IPS-15b (cell line): ENCODE measurements around the gene DCUN1D2.

Source experiments
- H3K27me3 ChIP-seq: one replicate; pipeline ENCODE4 v1.6.1; 2013; ENCODE audit warnings: low read length; ENCODE audit not compliant: control insufficient read depth, insufficient read depth
- H3K36me3 ChIP-seq: one replicate; pipeline ENCODE4 v1.6.1; 2013; ENCODE audit warnings: low read length; ENCODE audit not compliant: control insufficient read depth, insufficient read depth
- H3K4me1 ChIP-seq: one replicate; pipeline ENCODE4 v1.6.1; 2013; ENCODE audit warnings: mild to moderate bottlenecking, low read length; ENCODE audit not compliant: control insufficient read depth, insufficient read depth
- H3K4me3 ChIP-seq: one replicate; pipeline ENCODE4 v1.5.1; 2013; ENCODE audit warnings: low read depth, low read length
- H3K9ac ChIP-seq: one replicate; pipeline ENCODE4 v1.6.1; 2013; ENCODE audit warnings: low read depth, mild to moderate bottlenecking, low read length
- H3K9me3 ChIP-seq: one replicate; pipeline ENCODE4 v1.6.1; 2013; ENCODE audit warnings: mild to moderate bottlenecking, low read length; ENCODE audit not compliant: control insufficient read depth, insufficient read depth

The DCUN1D2 gene

DNA sequence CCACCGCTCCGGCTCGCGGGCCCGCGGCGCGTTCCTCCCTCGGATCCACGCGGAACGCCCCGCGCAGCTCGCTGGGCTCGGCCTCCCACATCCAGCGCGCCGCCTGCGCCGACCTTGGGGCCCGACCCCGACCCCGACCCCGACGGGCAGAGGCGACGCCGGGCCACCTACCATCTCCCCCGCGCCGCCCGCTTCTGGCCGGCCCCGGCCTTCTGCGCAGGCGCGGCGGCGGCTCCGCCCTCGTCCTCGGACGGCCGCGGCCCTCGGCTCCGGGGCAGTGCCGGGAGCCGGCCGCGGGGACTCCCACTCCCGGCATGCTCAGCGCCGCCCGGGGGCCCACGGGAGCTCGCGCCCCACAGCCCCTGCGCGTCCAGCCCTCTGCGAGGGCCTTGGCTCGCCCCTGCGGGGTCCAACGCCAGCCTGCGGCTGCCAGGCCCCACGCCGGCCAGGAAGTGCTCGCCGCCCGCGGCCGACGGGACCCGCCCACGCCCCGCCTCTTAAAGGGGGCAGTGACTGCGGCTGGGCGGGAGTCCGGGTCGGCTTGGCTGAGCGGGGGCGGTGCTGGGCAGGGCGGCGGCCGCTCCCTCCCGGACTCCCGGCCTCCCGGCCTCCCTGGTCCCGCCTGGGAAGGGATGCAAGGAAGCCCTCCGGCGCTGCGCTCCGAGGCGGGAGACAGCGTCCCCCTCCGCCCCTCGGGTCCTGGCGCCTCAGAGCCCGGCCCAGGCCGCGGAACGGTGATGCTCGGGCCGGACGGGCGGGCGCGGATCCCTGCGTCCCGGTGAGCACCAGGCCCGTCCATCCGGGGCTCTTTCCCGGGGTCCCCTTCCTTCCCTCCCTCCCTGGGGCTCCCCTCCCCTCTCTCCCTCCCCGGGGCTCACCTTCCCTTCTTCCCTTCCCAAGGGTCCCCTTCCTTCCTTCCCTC is at the start of gene DCUN1D2:
Gene DCUN1D2 (minus strand): TSS at position 216 of the 922 bp plus-strand sequence. CDS start 42 bp downstream, at position 174.
- peak within 1 kb of the TSS; percentile 65 for H3K9ac ChIP-seq
- H3K4me1 ChIP-seq, result peaks cover 10% of the 10 kb centered on the region
- no peaks in the 10 kb centered on the region for H3K36me3 ChIP-seq
- no peaks in the 10 kb centered on the region for H3K9me3 ChIP-seq
- H3K4me3 ChIP-seq, result peak within 1 kb of the TSS; percentile 98
- no peaks in the 10 kb centered on the region for H3K27me3 ChIP-seq

DNA sequence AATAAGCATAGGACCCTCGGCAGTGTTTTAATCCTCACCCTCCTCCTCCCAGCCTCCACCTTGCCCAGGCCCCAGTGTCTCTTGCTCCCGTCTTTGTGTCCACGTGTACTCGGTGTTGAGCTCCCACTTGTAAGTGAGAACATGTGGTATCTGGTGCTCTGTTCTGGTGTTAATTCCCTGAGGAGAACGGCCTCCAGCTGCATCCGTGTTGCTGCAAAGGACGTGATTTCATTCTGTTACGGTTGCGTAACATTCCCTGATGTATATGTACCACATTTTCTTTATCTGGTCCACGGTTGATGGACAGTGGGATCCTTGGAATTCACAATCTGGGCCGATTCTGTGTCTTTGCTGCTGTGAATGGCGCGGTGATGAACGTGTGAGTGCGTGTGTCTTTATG is 49.3 kb upstream of the DCUN1D2 start:
- Histone ChIP-seq H3K36me3 (peaks cover 8% of the 10 kb centered on the region), H3K9ac (no peak overlapping the region), H3K4me3 (no peak overlapping the region), H3K4me1 (no peaks in the 10 kb centered on the region), H3K27me3 (no peaks in the 10 kb centered on the region), H3K9me3 (no peaks in the 10 kb centered on the region)

DNA sequence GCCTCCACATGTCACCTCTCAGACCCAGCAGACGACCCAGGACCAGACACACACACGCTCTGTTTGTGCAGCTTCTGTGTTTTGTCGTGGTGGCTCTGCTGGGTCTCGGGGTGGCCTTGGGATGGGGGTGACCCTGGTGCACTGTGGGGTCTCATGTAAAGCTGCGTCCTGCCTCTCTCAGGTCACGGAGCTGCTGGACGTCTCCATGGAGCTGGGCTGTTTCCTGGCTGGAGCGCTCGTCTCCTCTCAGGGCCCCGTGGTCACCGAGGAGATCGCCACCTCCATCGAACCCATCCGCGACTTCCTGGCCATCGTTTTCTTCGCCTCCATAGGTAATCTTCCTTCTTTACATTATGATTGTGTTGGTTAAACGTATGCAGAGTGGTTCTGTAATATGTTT is 48.7 kb upstream of the DCUN1D2 start:
- no peak overlapping the region for H3K4me3 ChIP-seq
- peaks cover 8% of the 10 kb centered on the region for H3K36me3 ChIP-seq
- no peaks in the 10 kb centered on the region for H3K9me3 ChIP-seq
- no peak overlapping the region for H3K9ac ChIP-seq
- H3K4me1 ChIP-seq, result no peaks in the 10 kb centered on the region
- no peaks in the 10 kb centered on the region for H3K27me3 ChIP-seq

DNA sequence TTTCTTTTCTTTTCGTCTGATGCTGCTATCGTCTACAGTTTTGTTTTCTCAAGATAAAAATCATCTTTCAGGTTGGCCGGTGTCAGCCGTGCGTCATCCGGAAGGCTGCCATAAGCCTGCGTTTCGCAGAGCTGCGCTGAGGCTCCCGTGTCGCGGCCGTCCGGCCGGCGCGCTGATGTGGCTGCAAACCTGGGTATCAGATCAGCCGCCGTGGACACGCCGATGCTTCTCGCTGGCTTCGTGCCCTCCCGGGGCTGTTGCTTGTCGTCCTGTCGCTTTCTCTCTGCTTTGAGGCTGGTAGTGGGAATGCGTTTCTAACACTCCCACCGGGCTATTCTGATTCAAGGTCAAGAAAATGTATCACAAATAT is 48.2 kb upstream of the DCUN1D2 start:
- Histone ChIP-seq H3K4me1 (no peaks in the 10 kb centered on the region), H3K4me3 (no peak overlapping the region), H3K9ac (no peak overlapping the region), H3K36me3 (peaks cover 4% of the 10 kb centered on the region), H3K9me3 (no peaks in the 10 kb centered on the region), H3K27me3 (no peaks in the 10 kb centered on the region)

DNA sequence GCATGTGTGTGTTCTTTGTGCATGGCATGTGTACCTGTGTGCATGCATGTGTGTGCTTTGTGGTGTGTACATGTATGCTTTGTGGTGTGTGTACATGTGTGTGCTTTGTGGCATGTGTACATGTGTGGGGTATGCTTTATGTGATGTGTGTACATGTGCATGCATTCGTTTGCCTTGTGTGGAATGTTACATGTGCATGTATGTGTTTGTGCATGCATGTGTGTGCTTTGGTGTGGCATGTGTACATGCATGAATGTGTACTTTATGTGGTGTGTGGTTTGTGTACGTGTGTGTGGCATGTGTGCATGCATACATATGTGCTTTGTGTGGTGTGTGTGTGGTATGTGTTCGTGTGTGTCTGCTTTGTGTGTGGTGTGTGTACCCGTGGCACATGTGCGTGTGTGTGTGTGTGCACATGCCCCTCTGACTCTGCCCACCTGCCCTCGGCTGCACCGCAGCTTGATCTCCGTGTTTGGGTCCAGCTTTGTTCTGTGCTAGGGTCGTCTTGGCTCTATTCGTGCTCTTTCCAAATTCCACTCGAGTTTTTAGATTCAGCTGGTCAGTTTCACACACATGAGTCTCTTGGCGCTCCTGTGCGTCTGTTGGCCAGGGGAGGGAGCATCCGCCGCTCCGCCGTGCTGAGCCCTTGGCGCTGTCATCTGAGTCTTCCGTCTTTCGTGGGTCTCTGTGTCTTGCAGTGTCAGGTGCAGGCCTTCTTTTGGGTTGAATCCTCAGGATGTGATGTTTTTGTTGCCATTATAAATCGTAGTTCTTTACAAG is 47.6 kb upstream of the DCUN1D2 start:
- H3K36me3 ChIP-seq, result peaks cover 4% of the 10 kb centered on the region
- H3K4me3 ChIP-seq, result no peak overlapping the region
- H3K9me3 ChIP-seq, result no peaks in the 10 kb centered on the region
- H3K9ac ChIP-seq, result no peak overlapping the region
- no peaks in the 10 kb centered on the region for H3K27me3 ChIP-seq
- H3K4me1 ChIP-seq, result no peaks in the 10 kb centered on the region

DNA sequence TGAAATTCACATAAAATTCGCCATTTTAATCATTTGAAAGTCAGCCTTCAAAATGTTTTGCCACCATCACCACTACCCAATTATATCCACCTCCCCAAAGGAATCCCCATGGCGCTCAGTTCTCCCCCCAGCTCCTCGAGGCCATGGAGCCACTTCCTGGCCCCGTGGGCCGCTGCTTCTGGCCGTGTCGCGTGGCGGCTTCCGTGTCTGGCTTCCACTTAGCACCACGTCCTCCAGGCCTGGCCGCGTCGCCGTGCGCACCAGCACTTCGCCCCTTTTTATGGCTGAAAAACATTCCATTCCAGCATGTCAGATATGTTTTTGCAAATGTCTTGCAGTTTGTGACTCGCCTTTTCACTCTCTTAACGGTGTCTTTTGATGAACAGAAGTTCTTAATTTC is 46.7 kb upstream of the DCUN1D2 start:
- Histone ChIP-seq H3K4me1 (no peaks in the 10 kb centered on the region), H3K9ac (no peak overlapping the region), H3K4me3 (no peak overlapping the region), H3K36me3 (peaks cover 4% of the 10 kb centered on the region), H3K27me3 (no peaks in the 10 kb centered on the region), H3K9me3 (no peaks in the 10 kb centered on the region)

DNA sequence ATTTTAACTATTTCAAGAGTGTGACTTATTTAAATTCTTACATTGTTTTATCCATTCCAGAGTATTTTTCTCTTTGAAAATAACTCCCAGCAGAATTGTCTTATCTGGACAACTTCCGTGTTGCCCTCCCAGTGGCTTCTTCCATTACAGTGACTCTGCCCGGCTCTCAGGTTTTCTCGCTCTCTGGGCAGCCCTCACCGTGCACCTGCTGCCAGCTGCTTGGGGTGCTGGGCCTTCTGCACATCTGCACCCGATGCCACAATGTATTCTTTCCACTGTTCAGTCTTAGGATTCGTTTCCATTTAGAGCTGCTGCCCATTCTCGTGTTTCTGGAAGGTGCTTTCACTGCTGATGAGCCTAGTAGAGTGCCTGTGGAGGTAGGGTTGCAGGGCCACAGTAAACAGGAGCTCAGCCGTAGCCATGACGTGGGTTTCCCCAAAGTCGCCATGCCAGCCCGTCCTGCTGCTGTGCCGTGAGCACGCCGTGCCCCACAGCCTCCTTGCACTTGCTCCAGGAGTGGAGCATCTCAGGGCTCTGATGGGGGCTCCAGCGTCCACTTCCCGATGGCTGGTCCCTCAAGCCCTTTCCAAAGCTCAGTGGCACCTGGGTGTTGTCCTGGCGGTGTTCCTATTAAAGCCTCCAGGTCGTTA is 46.1 kb upstream of the DCUN1D2 start:
- no peaks in the 10 kb centered on the region for H3K4me1 ChIP-seq
- no peaks in the 10 kb centered on the region for H3K27me3 ChIP-seq
- H3K36me3 ChIP-seq, result peaks cover 7% of the 10 kb centered on the region
- H3K9ac ChIP-seq, result no peak overlapping the region
- H3K4me3 ChIP-seq, result no peak overlapping the region
- no peaks in the 10 kb centered on the region for H3K9me3 ChIP-seq

DNA sequence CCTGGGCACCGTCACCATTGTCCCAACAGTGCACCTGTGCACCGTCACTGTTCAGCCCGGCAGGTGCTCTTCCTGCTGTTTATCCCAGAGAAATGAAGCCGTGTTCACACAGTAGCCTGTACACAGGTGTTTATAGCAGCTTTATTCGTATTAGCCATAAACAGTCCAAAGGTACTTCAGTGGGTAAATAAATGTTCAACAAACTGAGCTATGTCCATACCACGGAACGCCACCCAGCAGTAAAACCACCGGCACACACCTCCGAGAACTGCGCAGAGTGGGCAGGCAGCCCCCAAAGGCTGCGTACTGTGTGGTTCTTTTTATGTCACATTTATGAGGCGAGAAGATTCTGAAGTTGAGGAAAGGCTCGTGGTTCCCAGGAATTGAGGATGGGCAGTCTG is 44.9 kb upstream of the DCUN1D2 start:
- Histone ChIP-seq H3K9ac (no peak overlapping the region), H3K36me3 (peaks cover 10% of the 10 kb centered on the region), H3K27me3 (no peaks in the 10 kb centered on the region), H3K4me1 (no peaks in the 10 kb centered on the region), H3K4me3 (no peak overlapping the region), H3K9me3 (no peaks in the 10 kb centered on the region)

DNA sequence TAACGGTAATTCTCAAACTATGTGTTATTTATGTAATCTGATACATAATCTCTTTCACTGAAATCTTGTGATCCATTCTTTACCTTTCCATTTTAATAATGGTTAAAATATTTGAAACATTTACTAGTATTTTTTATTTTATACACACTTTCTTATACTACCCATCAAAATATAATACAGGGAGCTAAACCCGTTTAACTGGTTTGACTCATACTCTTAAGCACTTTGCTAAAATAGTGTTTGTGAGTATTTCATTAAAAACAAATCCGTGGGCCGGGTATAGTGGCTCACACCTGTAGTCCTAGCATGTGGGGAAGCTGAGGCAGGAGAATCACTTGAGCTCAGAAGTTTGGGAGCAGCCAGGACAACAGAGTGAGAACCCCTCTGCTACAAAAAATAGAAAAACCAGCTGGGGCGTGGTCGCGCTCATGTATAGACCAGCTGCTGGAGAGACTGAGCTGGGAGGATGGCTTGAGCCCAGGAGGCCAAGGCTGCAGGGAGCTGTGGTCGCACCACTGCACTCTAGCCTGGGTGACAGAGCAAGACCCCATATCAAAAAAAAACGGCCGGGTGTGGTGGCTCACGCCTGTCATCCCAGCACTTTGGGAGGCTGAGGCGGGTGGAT is 43.8 kb upstream of the DCUN1D2 start:
- Histone ChIP-seq H3K9ac (no peak overlapping the region), H3K4me1 (no peaks in the 10 kb centered on the region), H3K27me3 (no peaks in the 10 kb centered on the region), H3K9me3 (no peaks in the 10 kb centered on the region), H3K36me3 (peaks cover 6% of the 10 kb centered on the region), H3K4me3 (no peak overlapping the region)

DNA sequence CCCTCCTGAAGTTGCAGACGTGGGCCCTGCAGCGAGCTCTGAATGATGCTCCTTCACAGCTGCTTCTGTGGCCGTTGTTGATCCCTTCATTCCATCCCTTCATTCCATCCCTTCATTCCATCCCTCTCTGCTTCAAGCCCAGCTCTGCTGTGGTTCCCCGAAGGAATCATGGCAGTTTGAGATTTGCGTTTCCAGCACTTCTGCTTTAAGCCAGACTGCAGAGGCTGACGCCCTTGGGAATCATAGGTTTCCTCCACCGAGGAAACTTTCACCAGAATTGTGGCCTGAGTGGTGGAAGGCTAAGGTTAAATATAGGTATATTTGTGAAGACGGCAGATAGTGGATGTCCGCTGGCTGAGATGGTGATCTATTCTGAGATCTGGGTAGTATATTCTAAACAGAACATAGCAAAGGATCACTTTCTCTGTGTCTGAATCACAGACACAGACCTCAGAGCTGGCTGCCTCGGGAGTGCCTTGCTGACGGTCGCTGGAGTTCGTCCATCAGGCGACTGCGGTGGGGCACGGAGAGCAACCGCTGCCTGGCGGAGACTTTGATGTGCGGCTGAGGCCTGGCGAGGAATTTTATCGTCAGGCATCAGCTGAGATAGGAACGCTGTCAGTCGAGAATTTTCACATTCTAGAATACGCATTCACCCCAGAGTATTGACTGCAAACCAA is 42.8 kb upstream of the DCUN1D2 start:
- H3K4me3 ChIP-seq, result no peak overlapping the region
- H3K27me3 ChIP-seq, result no peaks in the 10 kb centered on the region
- peaks cover 6% of the 10 kb centered on the region for H3K36me3 ChIP-seq
- no peaks in the 10 kb centered on the region for H3K4me1 ChIP-seq
- H3K9ac ChIP-seq, result no peak overlapping the region
- H3K9me3 ChIP-seq, result no peaks in the 10 kb centered on the region
